Astrocyte of the cerebellum (primary cell): ENCODE data around the gene TBC1D5.

ENCODE experiments used
- DNase-seq: peaks from one replicate; pipeline ENCODE4 v3.0.0-alpha.2; 2011; ENCODE audit warnings: low read depth
- H3K4me3 ChIP-seq: 2 replicates; pipeline ENCODE4 v1.5.1; 2011; ENCODE audit warnings: mild to moderate bottlenecking, low read depth, low read length, moderate library complexity
- in situ Hi-C: cut with HindIII; loops from 2 replicates; pipeline ENCODE4 v1.10.0; 2017; ENCODE audit warnings: low sequenced_read_pairs
- TF ChIP-seq, protein P1 (sequence below): IDR thresholded peaks from 2 replicates; pipeline ENCODE4 v1.5.1; 2012; ENCODE audit warnings: low read length, low read depth, moderate library complexity, mild to moderate bottlenecking; ENCODE audit errors: missing control alignments

Gene TBC1D5

DNA sequence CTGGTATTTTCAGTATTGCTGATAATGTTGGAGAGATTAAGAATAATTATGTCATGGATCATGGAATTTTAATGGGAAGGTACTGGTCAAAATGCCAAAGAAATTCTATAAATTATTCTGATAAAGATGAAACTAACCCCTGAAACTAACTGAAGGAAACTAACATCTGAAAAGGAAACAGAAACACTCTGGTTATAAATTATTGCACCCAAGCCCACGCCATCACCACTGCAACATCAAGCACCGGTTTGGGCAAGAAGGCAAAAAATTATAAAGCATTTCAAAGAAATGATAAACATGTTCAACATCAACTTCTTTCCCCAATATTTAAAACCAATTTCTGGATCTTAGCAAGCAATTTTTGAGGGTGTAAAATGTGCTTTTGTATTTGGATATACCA is 372.5 kb downstream of the TBC1D5 start:
- in situ Hi-C loops, result no loop called here
- H3K4me3 ChIP-seq, result no peak overlapping the region
- no peak for DNase-seq
- TF ChIP-seq, protein P1, sequence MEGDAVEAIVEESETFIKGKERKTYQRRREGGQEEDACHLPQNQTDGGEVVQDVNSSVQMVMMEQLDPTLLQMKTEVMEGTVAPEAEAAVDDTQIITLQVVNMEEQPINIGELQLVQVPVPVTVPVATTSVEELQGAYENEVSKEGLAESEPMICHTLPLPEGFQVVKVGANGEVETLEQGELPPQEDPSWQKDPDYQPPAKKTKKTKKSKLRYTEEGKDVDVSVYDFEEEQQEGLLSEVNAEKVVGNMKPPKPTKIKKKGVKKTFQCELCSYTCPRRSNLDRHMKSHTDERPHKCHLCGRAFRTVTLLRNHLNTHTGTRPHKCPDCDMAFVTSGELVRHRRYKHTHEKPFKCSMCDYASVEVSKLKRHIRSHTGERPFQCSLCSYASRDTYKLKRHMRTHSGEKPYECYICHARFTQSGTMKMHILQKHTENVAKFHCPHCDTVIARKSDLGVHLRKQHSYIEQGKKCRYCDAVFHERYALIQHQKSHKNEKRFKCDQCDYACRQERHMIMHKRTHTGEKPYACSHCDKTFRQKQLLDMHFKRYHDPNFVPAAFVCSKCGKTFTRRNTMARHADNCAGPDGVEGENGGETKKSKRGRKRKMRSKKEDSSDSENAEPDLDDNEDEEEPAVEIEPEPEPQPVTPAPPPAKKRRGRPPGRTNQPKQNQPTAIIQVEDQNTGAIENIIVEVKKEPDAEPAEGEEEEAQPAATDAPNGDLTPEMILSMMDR, result no peak

DNA sequence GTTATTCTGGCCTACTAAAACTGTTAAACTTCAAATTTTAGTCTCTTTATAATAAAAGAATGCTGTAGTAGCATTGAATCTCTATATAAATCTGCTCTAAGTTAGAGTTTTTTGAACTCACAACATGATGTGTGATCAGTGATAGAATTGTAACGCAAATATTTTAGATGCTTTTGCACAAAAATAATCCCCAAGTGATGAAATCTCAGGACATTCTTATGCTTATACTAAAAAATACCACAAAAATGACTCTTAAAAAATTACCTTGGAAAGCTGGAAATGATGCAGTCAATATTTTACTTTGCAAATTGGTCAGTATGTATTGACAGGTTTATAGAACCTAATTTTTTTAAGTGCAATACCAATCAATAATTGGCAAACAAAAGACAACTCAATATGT is 375.3 kb downstream of the TBC1D5 start:
- in situ Hi-C loops, result no loop called here
- TF ChIP-seq, protein P1, result no peak

DNA sequence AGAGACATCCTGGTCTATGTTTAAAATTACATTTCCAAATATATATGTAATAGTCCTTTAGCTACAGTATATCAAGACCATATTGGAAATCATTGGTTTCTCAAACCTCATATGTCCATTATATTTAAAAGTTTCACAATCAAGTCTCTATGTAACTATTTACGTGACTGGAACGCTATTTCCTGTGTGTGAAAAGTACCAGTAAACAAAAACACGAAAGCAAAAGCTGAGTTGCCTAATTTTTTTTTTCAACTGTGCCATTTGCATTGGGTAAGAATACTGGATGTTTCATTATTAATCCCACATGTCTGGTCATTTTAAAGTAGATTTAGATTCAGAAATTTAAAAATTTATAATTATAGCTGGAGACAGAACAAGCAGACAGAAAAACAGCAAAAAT is 381.4 kb downstream of the TBC1D5 start:
- DNase-seq, result no peak
- TF ChIP-seq, protein P1, result no peak

More for the DNA sequence above, 375.3 kb downstream of the TBC1D5 start:
- no peak overlapping the region for H3K4me3 ChIP-seq
- DNase-seq, result no peak

DNA sequence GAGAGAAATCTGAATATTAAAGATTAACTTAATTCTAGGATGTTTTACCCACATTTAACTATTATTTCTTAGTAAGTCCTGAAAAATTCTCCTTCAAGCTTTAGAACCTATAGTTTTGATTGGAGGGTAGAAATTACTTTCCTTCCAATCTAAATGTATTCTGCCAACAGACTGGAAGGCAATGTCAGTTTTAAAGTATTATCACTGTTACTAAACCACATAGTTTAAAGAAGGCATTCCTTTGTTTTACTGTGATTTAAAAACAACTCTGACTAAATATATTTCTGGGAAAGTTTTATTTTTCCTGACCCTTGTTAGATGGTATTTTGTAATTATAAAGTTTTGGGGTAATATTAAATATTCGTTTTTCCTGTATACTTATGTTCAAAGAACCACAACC is 382.5 kb downstream of the TBC1D5 start:
- DNase-seq, result no peak
- in situ Hi-C loops, result no loop called here
- H3K4me3 ChIP-seq, result no peak overlapping the region
- TF ChIP-seq, protein P1, result no peak

More for the DNA sequence above, 381.4 kb downstream of the TBC1D5 start:
- H3K4me3 ChIP-seq, result no peak overlapping the region
- in situ Hi-C loops, result no loop called here

DNA sequence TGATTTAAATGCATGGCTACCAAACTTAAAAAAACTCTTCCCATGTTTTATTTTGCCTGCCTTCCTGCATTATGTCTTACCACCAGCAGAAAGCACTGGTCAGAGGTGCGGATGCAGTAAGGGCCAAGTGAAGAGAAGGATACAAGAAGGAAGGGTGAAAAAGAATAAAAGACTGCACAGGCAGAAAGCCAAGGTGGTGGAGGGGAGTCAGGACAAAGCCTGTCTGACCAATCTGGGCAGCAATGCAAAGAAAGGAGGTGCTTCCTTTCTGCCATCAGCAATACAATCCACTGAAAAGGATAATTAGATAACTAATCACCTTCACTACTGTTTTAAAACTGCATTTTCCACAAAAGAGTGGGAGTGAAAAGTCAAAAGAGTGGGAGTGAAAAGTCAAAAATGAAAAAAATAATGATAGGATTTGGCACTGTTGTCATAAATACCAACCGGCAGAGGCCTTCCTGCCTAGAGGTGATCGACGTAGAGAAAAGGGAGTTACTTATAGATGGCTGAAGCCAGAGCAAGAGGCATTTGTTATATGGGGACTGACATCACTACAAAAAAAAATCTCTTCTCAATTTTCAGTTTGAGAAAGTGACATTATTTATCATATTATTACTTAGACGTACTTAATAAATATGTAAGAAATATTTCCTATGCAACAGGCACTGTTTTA is 385.3 kb downstream of the TBC1D5 start:
- TF ChIP-seq, protein P1, result no peak
- H3K4me3 ChIP-seq, result no peak overlapping the region
- DNase-seq, result no peak
- in situ Hi-C loops, result no loop called here

DNA sequence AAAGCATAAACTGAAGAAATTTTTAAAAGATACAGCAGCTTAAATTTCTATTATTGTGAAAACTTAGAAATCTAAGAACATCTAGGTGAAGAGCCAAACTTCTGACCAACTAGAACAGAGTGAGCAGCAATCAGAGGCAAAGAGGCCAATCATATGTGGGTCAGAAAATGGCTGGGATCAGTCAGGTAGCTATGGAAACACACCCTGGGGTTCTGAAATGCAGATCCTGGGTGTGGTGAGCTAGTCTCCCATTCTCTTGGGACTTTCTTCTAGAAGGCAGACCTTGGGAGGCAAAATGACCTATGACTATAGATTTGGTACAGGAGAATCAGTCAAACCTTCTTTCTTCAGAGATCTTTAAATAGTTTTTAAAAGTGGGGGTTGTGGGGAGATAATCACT is 385.8 kb downstream of the TBC1D5 start:
- in situ Hi-C loops, result no loop called here
- H3K4me3 ChIP-seq, result no peak overlapping the region
- no peak for DNase-seq

More for the DNA sequence above, 385.8 kb downstream of the TBC1D5 start:
- TF ChIP-seq, protein P1, result no peak
